ENCODE results near the gene MTHFD2L. TPM values are rescaled to one million over a fixed set of nuclear protein-coding genes. Genes with fewer than 3 reads are reported as not detected.

Gene MTHFD2L
- total and polyA plus RNA-seq, 3 donors from 2014 or later: 14.8 to 44.1 (median 29.1) TPM

DNA sequence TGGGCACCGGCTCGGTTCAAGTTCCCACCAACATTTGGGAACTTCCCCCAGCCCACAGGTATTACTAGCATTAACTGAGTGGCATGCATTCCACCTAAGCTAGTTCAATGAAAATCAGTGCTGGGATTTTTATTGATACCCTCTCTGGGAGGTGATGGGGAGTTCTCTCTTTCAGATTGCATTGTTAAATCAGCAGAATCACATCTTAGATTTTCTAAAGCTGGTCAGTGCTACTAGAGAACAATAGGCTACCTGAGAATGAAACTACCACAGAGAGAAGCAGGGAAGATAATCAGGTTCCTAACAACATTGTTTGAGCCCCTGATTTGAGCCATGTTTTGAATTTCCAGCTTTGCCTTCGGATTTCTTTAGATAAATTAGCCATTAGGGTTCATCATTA lies 166.3 kb downstream of the MTHFD2L start:
- Histone ChIP-seq H3K27ac (no peak overlapping the region), H3K4me1 (no peaks in the 10 kb centered on the region), H3K36me3 (ENCODE audit: low read depth, missing control alignments) (no peaks in the 10 kb centered on the region), H3K4me3 (no peak overlapping the region), H3K9me3 (no peaks in the 10 kb centered on the region), H3K27me3 (no peaks in the 10 kb centered on the region)
- WGBS, 2 donors: 76 to 83% methylated on average over 3 of the region's 3 CpGs
- TF ChIP-seq, protein P1, sequence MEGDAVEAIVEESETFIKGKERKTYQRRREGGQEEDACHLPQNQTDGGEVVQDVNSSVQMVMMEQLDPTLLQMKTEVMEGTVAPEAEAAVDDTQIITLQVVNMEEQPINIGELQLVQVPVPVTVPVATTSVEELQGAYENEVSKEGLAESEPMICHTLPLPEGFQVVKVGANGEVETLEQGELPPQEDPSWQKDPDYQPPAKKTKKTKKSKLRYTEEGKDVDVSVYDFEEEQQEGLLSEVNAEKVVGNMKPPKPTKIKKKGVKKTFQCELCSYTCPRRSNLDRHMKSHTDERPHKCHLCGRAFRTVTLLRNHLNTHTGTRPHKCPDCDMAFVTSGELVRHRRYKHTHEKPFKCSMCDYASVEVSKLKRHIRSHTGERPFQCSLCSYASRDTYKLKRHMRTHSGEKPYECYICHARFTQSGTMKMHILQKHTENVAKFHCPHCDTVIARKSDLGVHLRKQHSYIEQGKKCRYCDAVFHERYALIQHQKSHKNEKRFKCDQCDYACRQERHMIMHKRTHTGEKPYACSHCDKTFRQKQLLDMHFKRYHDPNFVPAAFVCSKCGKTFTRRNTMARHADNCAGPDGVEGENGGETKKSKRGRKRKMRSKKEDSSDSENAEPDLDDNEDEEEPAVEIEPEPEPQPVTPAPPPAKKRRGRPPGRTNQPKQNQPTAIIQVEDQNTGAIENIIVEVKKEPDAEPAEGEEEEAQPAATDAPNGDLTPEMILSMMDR (IDR thresholded peaks at IDR 0.05): no peak
- intact Hi-C loops (cut with DNase I; ENCODE audit: low total_unique reads): no loop called here
- DNase-seq: no peak

DNA sequence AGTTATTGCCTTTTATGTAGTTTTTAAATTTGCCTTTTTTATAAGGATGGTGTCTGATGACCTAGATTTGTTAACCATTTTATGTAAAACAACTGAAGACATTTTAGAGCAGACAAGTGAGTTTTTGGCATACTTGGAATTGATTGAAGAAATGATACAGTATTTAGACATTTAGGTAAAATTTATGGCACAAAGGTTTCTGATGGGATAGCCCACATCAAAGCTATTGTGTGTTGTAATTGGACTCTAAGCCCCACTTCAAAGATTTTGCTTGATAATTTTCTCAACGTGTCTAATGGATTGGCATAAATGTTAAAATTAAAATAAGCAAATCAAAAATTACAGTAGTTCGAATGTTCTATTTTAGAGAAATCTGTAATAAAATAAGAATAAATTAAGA lies 168.0 kb downstream of the MTHFD2L start:
- H3K4me1 ChIP-seq: no peaks in the 10 kb centered on the region
- no peak for TF ChIP-seq POLR2A (IDR thresholded peaks at IDR 0.05)
- TF ChIP-seq, protein P1 (IDR thresholded peaks at IDR 0.05): no peak
- H3K9me3 ChIP-seq: no peaks in the 10 kb centered on the region
- no peak overlapping the region for H3K4me3 ChIP-seq
- WGBS, 2 donors: 82 to 89% methylated on average over 2 of the region's 2 CpGs
- H3K27me3 ChIP-seq: no peaks in the 10 kb centered on the region
- intact Hi-C loops (cut with DNase I; ENCODE audit: low total_unique reads): no loop called here
- DNase-seq: no peak
- no peaks in the 10 kb centered on the region for H3K36me3 ChIP-seq (ENCODE audit: low read depth, missing control alignments)
- no peak overlapping the region for H3K27ac ChIP-seq

DNA sequence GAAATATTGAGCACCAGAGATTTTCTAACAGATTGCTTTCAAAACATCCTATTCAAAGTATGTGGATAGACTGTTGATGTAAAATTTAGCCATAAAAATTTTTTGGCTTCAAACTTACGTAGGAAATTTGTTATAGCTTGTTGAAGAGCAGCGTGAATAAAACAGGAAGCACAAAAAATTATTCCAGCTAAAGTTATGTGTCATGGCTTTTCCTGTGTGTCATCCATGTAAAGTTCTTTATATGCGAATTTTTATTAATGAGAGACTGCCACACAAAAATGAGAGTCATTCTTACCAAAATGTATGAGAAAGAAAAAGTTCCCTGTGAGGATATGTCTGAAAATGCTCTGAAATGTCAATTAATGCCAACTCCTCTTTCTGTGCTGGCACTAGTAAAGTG lies 169.8 kb downstream of the MTHFD2L start:
- no peak for DNase-seq
- TF ChIP-seq POLR2A (IDR thresholded peaks at IDR 0.05): no peak
- TF ChIP-seq, protein P1 (IDR thresholded peaks at IDR 0.05): no peak
- Histone ChIP-seq H3K4me3 (no peak overlapping the region), H3K27me3 (no peaks in the 10 kb centered on the region), H3K36me3 (ENCODE audit: low read depth, missing control alignments) (no peaks in the 10 kb centered on the region), H3K27ac (no peak overlapping the region), H3K4me1 (no peaks in the 10 kb centered on the region), H3K9me3 (no peaks in the 10 kb centered on the region)
- 60 to 75% methylated on average over 3 of the region's 3 CpGs for WGBS, 2 donors
- intact Hi-C loops (cut with DNase I; ENCODE audit: low total_unique reads): no loop called here

DNA sequence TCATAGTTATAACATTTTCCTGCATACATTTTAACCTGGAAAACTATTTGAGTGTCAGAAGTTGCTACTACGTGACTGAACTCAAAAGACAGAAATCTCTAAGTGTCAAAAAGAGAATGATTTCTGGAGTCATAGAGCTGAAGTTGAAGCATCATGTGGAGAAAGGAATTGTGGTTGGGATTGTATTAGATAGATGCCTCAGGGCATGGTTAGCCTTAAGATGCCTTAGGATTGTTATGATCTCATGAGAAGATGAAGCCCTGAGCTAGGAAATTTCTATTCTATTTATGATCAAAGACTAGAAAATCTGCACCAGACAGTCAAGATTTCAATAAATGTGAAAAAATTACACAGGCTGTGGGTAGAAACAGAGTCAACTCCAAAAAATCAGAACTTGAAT lies 170.6 kb downstream of the MTHFD2L start:
- no peaks in the 10 kb centered on the region for H3K9me3 ChIP-seq
- WGBS, 2 donors: 82 to 90% methylated on average over 1 of the region's 1 CpG
- H3K4me3 ChIP-seq: no peak overlapping the region
- TF ChIP-seq, protein P1 (IDR thresholded peaks at IDR 0.05): no peak
- TF ChIP-seq POLR2A (IDR thresholded peaks at IDR 0.05): no peak
- intact Hi-C loops (cut with DNase I; ENCODE audit: low total_unique reads): no loop called here
- no peak overlapping the region for H3K27ac ChIP-seq
- no peak for DNase-seq
- H3K27me3 ChIP-seq: no peaks in the 10 kb centered on the region
- no peaks in the 10 kb centered on the region for H3K4me1 ChIP-seq
- no peaks in the 10 kb centered on the region for H3K36me3 ChIP-seq (ENCODE audit: low read depth, missing control alignments)

DNA sequence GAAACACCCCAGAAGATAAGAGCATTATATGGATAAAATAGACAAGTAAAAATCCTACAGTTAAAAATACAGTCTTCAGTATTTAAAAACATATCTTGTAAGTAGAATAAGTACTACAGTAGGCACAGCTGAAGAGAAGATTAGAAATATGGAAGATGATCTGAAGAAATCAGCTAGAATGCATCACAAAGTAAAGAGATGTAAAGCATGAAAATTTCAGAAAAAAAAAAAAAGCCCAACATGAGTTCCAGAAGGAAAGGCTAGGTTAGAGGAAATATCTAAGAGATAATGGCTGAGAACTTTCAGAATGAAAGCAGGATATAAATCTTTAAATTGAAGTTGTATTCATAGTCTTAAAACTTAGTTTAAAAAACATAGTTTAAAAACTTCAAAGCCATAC lies 171.4 kb downstream of the MTHFD2L start:
- H3K9me3 ChIP-seq: no peaks in the 10 kb centered on the region
- H3K27ac ChIP-seq: no peak overlapping the region
- no peak for DNase-seq
- no peaks in the 10 kb centered on the region for H3K36me3 ChIP-seq (ENCODE audit: low read depth, missing control alignments)
- intact Hi-C loops (cut with DNase I; ENCODE audit: low total_unique reads): no loop called here
- TF ChIP-seq, protein P1 (IDR thresholded peaks at IDR 0.05): no peak
- TF ChIP-seq POLR2A (IDR thresholded peaks at IDR 0.05): no peak
- no peak overlapping the region for H3K4me3 ChIP-seq
- no peaks in the 10 kb centered on the region for H3K27me3 ChIP-seq
- no peaks in the 10 kb centered on the region for H3K4me1 ChIP-seq

Measured in testis (tissue), 3 donors.